GM19438 (cell line): Measurements from ENCODE around the gene PGA5.

Source experiments
- ATAC-seq: cut with Tn5 transposase; IDR thresholded peaks from one replicate; pipeline ENCODE4 v1.9.1; 2021; ENCODE audit warnings: low read depth; ENCODE audit not compliant: unreplicated experiment

The PGA5 gene

DNA sequence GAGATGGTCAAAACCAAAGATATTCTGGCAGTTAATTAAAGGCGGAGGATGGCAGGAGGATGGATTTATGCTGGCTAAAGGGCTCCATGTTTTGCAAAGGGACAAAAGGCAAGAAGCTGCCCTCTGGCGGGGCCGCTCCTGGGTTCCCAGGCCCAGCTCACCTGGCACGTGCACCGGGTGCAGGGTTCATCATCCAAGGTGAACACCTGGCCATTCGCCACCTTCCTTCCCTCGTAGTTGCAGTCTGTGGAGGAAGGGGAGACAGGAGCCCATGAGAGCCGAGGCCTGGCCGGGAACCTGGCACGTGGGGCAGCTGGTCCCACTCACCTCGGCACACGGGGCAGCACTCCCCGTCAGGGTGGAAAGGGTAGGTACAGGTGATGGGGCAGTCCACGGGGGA, 23.8 kb downstream of the PGA5 start:
- ATAC-seq, result no peak

DNA sequence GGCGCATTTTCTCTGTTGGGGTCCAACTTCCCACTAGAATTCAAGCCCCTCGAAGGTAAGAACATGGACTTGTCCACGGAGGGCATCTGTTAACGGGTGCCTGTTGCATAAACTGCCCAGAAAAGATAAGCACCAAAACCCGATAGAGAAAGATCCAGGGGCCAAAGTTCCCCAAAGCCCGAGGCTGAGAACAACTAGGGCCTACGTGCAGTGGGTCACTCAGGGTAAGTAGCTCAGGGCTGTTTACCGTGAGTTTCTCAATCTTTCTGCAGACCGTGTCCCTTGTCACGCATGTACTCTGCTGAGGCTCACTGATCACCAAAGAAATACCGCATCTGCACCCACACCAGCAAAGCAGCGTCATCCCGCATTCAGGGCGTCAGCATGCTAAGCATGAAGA, 24.4 kb downstream of the PGA5 start:
- no peak for ATAC-seq

DNA sequence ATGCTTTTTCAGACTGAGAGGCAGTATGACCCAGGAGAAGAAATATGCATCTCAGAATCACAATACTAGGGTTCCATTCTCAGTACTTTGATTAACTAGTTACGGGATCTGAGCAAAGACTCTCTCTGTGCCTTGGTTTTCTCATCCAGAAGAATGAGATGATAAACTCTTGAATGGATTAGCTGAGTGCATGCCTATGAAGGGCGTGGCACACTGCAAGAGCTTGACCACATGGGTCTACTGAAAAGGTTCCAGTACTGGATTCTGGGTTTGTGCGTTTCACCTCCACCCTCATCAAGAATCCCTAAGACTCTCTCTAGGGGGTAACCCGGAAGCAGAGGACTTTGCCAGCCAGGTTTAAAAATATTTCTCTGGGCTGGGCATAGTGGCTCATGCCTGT, 25.6 kb downstream of the PGA5 start:
- no peak for ATAC-seq

DNA sequence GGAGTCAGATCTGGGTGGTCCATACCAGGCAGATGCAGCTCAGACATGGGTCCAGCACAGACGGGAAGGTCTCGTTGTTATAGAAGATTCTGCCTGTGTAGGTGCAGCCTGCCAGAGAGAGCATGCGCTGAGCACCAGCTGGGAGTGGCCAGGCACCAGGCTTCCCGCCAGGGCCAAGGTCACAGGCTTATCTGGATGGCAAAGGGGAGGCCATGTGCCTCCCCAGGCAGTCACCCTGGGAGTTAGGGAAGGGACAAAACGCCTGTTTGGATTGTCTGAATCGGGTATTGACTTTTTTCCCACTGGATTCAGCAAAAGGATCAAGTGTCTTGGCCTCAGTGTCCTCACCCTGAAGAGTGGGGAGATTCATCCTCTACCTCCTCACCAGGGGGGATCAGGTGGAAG, 26.5 kb downstream of the PGA5 start:
- no peak for ATAC-seq

DNA sequence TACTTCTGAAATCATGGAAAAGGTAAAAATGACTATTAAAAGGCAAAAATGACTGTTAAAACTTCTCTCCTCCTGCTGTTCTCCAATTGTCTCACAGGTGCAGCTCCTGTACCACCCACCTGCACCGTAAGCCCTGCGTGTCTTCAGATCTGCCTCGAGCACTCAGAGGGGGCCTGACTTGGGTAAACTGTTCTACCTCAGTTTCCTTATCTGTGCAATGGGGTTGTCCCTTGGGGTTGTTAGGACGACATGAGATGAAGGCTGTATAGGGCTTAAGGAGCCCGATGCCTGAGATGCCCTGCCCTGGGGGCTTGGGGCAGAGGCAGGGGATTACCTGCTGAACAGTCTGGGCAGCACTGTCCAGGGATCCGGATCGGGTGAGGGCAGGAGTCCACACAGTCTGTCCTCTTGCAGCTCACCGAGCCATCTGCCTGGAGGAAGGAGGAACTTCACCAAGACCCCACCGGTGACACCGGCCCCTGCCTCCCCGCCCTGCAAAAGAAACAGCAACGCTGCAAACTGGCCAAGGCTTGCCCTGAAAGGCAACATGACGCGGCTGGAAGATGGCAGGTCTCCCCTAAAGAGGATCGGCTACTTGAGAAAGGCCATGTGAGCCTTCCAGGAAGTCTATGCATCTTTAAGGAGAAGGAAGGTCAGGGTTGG, 27.7 kb downstream of the PGA5 start:
- no peak for ATAC-seq

DNA sequence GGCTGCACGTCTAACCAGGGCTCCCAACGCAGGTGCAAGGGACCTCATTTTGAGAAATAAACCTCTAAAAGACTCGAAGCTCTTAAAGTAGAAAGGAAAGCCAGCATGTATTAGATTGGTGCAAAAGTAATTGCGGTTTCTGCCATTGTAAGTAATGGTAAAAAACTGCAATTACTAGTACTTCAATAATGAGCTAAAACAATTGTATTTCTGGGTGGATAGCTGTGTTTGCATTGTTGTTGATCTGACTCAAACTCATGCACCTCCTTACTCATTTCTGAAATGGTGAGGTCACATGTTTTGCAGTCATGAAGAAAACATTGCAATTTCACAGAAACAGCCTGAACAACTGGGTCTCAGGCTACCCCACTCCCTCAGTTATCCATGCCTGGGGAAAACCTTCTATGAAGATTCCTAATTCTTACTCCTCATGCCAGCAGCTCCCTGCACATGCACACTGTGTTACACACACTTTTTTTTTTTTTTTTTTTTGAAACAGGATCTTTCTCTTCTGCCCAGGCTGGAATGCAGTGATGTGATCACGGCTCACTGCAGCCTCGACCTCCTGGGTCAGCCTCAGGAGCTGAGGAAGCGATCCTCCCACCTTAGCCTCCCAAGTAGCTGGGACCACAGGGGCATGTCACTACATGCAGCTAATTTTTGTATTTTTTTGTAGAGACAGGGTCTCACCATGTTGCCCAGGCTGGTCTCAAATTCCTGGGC, 29.5 kb downstream of the PGA5 start:
- ATAC-seq, result no peak

DNA sequence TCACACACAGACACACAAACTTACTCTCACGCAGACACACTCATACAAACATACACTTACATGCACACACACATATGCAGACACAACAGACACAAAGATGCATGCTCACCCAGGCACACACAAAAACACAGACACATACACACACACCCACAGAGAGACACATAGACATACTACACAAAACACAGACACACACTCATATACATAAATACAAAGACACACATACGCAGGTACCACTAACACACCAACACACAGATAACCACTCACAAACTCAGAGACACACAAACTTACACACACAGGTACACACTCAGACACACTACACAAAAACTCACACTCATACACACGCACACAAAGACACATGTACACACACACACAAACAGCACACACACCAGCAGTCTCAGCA, 31.8 kb downstream of the PGA5 start:
- no peak for ATAC-seq

DNA sequence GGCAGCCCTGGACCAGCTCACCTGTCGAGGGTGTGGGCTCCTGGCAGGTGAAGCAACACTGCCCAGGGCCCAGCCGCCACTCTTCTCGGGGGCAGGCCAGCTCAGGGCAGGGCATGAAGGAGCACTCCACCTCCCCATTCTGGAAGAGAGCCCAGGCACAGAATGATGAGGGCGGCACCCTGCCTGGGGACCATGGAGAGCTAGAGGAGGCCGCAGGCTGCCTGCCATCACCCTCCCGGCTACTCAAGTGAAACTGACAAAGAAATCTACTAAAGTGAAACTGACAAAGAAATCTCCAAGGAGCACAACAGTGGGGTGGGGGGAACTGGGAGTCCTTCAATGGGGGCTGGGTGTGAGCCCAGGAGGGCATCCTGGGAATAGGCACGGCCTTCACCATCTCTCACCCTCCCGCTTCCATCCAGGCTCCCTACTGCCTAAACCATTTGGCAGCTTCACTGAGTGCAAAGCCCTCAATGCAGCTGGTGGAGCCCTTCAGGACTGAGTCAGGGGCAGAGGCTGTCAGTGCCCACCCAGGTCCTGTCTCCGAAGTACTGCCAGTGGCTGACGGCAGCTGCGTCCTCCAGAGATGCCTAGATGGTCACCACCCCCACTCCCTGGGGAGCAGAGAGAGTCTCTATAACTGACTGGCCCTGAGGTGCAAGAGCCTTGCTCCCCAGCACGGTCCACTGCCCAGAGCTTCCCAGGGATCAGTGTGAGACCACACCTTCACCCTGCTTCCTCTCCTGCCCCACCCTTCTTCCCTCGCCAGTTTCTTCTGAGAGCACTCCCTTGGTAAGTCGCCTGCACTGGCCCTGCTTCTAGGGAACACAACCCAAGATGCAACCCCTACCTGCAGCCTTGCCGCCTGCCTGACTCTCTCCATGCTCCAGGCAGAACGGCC, 32.5 kb downstream of the PGA5 start:
- ATAC-seq, result no peak

DNA sequence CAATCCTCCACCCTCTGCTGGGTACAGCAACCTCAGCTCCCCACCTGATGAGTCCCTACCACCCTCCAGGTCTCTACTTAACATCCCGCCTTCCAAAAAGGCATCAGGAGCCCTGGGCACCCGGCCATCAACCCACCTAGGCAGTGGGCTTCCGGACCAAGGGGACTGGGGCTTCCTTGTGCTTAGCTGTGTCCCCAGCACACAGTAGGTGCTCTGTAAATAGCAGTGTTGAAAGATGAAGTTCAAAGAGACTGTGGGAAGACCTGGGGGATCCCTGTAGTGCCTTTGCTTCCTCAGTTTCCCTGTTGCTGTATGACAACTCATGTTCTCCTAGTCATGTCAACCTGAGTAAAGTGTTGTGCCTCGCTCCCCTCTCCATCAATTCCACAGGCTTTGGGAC, 33.1 kb downstream of the PGA5 start:
- no peak for ATAC-seq

DNA sequence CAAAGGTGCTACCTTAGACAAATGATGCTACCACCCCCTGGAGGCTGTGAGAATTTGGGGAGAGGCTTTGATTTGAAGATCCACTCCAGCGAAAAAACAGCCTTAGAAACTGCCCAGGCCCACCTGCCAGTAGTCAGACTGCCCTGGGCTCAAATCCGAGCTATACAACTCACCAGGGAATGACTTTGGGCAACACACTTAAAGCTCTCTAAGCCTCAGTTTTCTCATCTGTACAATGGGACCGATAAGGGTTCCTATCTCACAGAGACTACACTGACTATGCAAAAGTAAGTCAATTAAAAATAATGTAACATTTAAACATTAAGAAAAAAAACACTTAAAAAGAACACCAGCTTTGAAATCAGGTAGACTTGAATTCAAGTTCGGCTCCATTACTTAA, 34.2 kb downstream of the PGA5 start:
- no peak for ATAC-seq

DNA sequence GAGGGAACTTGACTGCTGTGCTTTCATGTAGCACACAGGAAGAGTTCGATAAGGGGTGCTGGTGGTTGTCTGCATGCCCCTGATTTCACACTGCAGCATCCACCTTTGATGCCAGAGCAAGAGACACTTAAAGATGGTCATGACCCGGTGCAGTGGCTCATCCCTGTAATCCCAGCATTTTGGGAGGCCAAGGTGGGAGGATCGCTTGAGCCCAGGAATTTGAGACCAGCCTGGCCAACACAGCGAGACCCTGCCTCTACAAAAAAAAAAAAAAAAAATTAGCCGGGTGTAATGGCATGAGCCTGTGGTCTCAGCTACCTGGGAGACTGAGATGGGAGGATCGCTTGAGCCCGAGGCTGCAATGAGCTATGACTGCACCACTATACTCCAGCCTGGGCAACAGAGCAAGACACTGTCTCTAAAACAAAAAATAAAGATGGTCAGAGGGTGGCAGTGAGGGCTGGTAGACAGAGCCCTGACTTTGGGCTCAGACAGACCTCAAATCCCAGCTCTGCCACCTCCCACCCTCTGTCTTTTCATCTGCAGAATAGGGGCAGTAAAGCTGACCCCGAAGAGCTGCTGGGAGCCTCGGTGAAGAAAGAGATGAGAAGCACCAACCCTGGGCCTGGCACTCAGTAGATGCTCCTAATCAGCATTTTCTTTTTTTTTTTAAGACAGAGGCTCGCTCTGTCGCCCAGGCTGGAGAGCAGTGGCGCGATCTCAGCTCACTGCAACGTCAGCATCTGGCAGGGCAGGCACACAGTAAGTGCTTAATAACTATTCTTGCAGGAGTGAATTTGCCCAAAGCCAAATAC, 36.4 kb downstream of the PGA5 start:
- ATAC-seq, result no peak

DNA sequence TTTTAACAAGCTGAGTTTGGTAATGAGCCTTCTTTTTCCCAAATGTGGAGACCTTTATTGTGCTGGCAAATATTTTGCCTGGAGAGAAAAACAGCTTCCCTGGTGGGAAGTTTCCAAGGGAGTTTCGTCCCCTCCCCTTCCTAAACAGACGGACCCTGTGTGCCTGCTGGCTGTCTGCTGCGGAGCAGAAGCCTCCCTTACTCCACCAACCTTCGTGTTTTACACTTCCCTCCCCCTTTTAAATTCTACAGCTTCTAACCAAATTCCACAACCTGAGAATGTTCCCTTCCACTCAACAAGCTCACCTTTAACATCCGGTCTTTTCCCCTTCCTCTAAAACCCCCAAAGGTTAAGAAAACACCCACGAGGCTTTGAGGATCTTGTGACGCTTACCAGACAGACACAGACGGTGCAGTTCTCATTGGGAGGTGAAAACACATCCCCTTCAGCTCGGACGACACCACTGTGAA, 37.1 kb downstream of the PGA5 start:
- ATAC-seq, result no peak

DNA sequence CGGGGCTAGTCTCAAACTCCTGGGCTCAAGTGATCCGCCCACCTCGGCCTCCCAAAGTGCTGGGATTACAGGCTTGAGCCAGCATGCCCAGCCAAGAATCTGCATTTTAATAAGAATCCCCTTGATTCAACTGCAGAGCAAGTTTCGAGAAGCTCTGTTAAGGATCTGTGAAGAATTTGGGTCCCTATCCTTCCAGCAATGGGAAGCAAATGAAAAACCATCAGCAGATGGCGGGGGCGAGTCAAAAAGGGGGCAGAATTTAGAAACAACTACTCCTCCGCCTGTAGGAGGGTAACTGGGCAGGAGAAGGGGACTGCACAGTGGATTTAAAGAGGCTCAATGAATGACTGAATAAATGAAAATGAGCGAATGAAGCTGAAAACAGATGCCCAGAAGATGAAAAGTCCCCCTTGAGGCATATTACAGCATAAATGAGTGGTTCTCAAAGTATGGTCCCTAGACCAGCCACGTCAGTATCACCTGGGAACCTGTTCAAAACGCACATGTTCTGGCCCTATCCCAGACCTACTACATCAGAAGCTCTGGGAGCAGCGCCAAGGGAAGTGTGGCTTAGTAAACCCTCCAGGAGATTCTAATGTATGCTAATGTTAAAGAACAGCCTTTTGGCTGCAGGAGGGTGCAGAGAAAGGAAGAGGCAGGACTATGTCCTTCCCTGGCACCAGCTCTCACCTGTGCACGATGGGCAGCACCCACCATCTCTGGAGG, 39.1 kb downstream of the PGA5 start:
- ATAC-seq, result no peak

DNA sequence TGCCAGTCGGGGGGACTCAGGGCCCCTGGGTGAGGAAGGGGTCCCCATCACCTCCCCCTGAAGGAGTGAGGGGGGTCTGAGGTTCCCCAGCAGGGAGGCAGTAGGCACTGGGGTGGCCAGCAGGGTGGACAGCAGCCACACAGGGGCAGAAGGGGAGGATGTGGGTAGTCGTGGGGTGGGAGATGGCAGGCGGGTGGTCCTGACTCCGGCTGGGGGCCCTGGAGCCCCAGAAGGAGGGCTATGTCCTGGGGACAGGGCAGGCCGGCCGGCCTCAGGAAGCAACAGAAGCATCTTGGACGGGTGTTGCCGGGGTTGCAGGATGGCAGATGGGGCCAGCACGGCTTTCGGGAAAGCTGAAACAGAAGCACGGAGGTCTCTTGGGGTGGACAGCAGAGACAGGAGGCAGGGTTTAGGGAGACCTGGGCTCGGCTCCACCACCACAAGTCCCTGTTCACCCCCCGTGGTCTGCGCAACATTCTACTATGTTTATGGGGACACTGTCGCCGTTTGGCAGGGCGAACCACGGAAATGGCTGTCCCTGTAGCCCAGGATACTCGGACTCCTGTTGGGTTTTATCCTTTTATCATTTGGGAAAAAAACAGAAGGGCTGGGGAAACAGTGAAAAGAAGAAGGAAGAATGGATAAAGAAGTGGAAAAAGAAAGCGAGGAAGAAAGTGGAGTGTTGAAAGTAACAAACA, 40.1 kb downstream of the PGA5 start:
- no peak for ATAC-seq

DNA sequence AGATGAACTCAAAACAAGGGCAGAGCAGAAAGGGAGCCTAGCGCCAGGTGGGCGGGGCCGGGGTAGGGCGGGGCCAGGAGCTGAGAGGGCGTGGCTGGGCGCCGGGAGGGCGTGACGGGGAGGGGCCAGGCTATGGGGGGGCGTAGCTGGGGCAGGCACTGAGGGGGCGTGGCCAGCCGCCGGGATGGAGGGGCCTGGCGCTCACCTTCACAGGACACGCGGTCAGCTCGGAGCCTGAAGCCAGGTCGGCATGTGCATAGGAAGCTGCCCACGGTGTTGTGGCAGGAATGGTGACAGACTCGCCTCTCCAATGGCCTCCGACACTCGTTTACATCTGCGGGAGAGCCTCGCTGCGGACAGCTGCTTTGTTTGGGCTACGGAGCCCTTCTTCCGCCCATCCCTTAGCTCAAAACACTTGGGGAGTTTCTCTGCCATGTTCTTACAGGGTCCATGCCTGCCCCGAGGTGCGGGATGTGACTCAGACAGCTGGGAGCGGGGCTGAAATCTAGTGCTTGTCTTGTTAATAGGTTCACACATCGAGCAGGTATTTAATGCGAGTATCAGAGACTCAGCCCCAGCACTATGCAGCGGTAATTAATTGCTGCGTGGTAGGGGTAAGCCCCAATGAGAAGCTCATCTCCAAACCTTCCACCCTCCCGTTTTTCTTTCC, 40.7 kb downstream of the PGA5 start:
- no peak for ATAC-seq

DNA sequence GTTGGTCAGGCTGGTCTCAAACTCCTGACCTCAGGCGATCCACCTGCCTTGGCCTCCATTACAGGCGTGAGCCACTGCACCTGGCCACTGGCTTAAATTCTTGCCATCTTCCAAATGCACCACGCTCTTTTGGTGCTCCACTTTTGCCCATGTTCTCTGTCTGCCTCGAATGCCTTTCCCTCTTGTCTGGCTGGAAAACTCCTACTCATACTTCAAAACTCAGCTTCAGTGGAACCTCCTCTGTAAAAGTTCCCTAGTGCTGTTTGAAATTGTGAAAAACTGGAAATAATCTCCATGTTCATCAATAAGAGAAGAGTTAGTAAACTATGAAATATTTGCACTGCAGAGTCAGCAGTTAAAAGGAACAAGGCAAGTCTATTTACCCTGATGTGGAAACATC, 42.6 kb downstream of the PGA5 start:
- ATAC-seq, result no peak

DNA sequence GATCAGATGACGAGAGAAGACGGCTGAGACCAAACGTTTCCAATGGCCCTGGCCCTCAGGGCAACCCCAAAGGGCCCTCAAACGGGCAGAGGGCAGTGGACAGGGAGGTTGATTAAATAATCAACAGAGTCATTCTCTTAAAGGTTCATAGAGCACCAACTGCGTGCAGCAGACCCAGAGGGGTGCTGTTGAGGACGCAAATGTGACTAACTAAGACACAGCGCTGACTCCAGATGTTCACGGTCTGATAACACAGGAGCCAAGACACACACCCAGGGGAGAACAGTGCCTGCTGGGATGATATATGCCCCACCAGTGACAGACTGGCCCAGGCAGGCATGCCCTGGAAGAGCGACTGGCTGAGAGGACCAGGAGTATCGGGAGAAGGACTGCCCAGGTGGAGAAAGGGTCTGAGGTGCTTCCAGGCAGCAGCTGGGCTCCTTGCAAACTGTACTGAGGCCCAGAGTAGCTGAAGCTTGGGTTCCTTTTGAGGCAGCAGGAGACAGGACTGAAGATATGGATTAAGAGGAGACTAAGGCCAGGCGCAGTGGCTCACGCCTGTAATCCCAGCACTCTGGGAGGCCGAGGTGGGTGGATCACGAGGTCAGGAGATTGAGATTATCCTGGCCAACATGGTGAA, 46.5 kb downstream of the PGA5 start:
- ATAC-seq, result no peak
